ENCODE data around the gene FARP2.

FARP2 gene

GRCh38 chr2:241467777-241468475 lies 111.8 kb downstream of the FARP2 start (continued):
- TF ChIP-seq TSHZ1 (tag by site-specific recombination; IDR thresholded peaks at IDR 0.05; ENCODE audit: borderline replicate concordance) (no peak), ZBTB21 (tag by site-specific recombination; IDR thresholded peaks at IDR 0.05) (no peak), BCL11B (tag by site-specific recombination; IDR thresholded peaks at IDR 0.05; ENCODE audit: low read depth) (no peak), ZNF19 (tag by site-specific recombination; IDR thresholded peaks at IDR 0.05; ENCODE audit: low read depth) (no peak), ZNF600 (tag by site-specific recombination; IDR thresholded peaks at IDR 0.05) (no peak), ZNF324 (tag by site-specific recombination; IDR thresholded peaks at IDR 0.05) (no peak)
- TF ChIP-seq, protein P1, sequence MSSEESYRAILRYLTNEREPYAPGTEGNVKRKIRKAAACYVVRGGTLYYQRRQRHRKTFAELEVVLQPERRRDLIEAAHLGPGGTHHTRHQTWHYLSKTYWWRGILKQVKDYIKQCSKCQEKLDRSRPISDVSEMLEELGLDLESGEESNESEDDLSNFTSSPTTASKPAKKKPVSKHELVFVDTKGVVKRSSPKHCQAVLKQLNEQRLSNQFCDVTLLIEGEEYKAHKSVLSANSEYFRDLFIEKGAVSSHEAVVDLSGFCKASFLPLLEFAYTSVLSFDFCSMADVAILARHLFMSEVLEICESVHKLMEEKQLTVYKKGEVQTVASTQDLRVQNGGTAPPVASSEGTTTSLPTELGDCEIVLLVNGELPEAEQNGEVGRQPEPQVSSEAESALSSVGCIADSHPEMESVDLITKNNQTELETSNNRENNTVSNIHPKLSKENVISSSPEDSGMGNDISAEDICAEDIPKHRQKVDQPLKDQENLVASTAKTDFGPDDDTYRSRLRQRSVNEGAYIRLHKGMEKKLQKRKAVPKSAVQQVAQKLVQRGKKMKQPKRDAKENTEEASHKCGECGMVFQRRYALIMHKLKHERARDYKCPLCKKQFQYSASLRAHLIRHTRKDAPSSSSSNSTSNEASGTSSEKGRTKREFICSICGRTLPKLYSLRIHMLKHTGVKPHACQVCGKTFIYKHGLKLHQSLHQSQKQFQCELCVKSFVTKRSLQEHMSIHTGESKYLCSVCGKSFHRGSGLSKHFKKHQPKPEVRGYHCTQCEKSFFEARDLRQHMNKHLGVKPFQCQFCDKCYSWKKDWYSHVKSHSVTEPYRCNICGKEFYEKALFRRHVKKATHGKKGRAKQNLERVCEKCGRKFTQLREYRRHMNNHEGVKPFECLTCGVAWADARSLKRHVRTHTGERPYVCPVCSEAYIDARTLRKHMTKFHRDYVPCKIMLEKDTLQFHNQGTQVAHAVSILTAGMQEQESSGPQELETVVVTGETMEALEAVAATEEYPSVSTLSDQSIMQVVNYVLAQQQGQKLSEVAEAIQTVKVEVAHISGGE (tag by site-specific recombination; conservative IDR thresholded peaks at IDR 0.05; ENCODE audit: low read depth) = no peak

DNA sequence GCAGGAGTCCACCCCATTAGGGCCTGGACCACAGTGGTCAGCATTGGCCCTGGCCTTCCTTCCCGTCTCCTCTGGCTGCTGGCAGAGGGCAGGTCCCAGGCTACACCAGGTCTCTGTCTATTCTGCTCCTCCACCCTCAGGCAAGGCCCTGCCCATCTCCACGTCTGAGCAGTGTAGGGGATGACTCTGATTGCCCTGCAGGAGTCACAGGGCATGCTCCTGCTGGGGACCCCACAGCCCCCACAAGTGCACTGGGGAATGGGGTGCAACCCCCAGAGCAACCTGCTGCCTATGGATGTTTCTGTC lies 112.3 kb downstream of the FARP2 start:
- CTCF ChIA-PET = no interaction called here
- TF ChIP-seq ZNF555 (tag by site-specific recombination; conservative IDR thresholded peaks at IDR 0.05) = no peak
- TF ChIP-seq GLIS2 (tag by site-specific recombination; IDR thresholded peaks at IDR 0.05) = no peak
- TF ChIP-seq ZNF2 (tag by site-specific recombination; IDR thresholded peaks at IDR 0.05) = no peak
- TF ChIP-seq GLIS1 (tag by site-specific recombination; IDR thresholded peaks at IDR 0.05) = no peak
- no peak for TF ChIP-seq KLF9 (tag by site-specific recombination; IDR thresholded peaks at IDR 0.05; ENCODE audit: low read depth)
- TF ChIP-seq, protein P2, sequence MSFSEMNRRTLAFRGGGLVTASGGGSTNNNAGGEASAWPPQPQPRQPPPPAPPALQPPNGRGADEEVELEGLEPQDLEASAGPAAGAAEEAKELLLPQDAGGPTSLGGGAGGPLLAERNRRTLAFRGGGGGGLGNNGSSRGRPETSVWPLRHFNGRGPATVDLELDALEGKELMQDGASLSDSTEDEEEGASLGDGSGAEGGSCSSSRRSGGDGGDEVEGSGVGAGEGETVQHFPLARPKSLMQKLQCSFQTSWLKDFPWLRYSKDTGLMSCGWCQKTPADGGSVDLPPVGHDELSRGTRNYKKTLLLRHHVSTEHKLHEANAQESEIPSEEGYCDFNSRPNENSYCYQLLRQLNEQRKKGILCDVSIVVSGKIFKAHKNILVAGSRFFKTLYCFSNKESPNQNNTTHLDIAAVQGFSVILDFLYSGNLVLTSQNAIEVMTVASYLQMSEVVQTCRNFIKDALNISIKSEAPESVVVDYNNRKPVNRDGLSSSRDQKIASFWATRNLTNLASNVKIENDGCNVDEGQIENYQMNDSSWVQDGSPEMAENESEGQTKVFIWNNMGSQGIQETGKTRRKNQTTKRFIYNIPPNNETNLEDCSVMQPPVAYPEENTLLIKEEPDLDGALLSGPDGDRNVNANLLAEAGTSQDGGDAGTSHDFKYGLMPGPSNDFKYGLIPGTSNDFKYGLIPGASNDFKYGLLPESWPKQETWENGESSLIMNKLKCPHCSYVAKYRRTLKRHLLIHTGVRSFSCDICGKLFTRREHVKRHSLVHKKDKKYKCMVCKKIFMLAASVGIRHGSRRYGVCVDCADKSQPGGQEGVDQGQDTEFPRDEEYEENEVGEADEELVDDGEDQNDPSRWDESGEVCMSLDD (tag by site-specific recombination; IDR thresholded peaks at IDR 0.05) = no peak
- no peak for TF ChIP-seq ZBTB7A (tag by site-specific recombination; IDR thresholded peaks at IDR 0.05; ENCODE audit: low read depth)
- no peak for TF ChIP-seq TSHZ1 (tag by site-specific recombination; IDR thresholded peaks at IDR 0.05; ENCODE audit: borderline replicate concordance)
- TF ChIP-seq ZNF654 (tag by site-specific recombination; IDR thresholded peaks at IDR 0.05; ENCODE audit: low read depth) = no peak
- no peak for TF ChIP-seq ZNF600 (tag by site-specific recombination; IDR thresholded peaks at IDR 0.05)
- no peak for TF ChIP-seq PRDM6 (tag by site-specific recombination; IDR thresholded peaks at IDR 0.05)
- TF ChIP-seq ZNF19 (tag by site-specific recombination; IDR thresholded peaks at IDR 0.05; ENCODE audit: low read depth) = no peak
- no peak for TF ChIP-seq ZNF488 (tag by site-specific recombination; IDR thresholded peaks at IDR 0.05)
- no peak for TF ChIP-seq ZSCAN30 (tag by site-specific recombination; IDR thresholded peaks at IDR 0.05)

More for the DNA sequence above, 112.3 kb downstream of the FARP2 start:
- H3K36me3 ChIP-seq (ENCODE audit: control insufficient read depth in 2 of 2, insufficient read depth in 1 of 2, low read length in 2 of 2) = peaks cover 0 to 20% of the 10 kb centered on the region in 2 experiments; a peak in 1 of 3 replicates
- H3K27ac ChIP-seq (ENCODE audit: extremely low read depth, low read depth, low read length) = no peak overlapping the region
- no peak overlapping the region for H3K4me3 ChIP-seq (ENCODE audit: low read depth, low read length)
- no peaks in the 10 kb centered on the region for H3K4me1 ChIP-seq (ENCODE audit: control insufficient read depth, insufficient read depth, low read length)
- H3K9me3 ChIP-seq (ENCODE audit: control insufficient read depth, insufficient read depth, low read depth, low read length) = no peaks in the 10 kb centered on the region
- POLR2A ChIA-PET = no interaction called here

Measured in HEK293 (cell line).